Lower lobe of right lung (tissue), 2 donors: ENCODE results near the gene GNB4. TPM values are rescaled to one million over a fixed set of nuclear protein-coding genes. Genes with fewer than 3 reads are reported as not detected.

ENCODE experiments used
- ATAC-seq, 2 donors: fragments of 200-7000 bp; cut with Tn5 transposase; one replicate each; pipeline ENCODE4 v1.9.1; 2020 to 2022; ENCODE audit warnings: mild to moderate bottlenecking in 2 of 2, moderate library complexity in 2 of 2
- DNase-seq: peaks from one replicate; pipeline ENCODE4 v3.0.0-alpha.2; 2020
- H3K27ac ChIP-seq: fragments of 200-600 bp; one replicate; pipeline ENCODE4 v1.8.0; 2022
- H3K27me3 ChIP-seq: fragments of 200-600 bp; one replicate; pipeline ENCODE4 v1.8.0; 2022; ENCODE audit warnings: low read depth
- H3K36me3 ChIP-seq: fragments of 200-600 bp; one replicate; pipeline ENCODE4 v1.8.0; 2022; ENCODE audit warnings: mild to moderate bottlenecking
- H3K4me1 ChIP-seq: fragments of 200-600 bp; one replicate; pipeline ENCODE4 v1.8.0; 2022
- H3K4me3 ChIP-seq: fragments of 200-600 bp; one replicate; pipeline ENCODE4 v1.8.0; 2022; ENCODE audit warnings: mild to moderate bottlenecking
- H3K9me3 ChIP-seq: fragments of 200-600 bp; one replicate; pipeline ENCODE4 v1.8.0; 2022
- intact Hi-C: fragments of 100-400 bp; cut with DNase I; formaldehyde crosslinking; loops from one replicate; pipeline ENCODE4 v1.11.0; 2022
- total RNA-seq: library from RNA; stranded (reverse); fragmentation: NEBNext Ultra II Directional; extraction: Animal tissue kit (Norgen Biotek cat#: 25700); gene quantifications from one replicate; pipeline ENCODE4 v1.2.1, GENCODE V29; 2021
- TF ChIP-seq, protein P1 (sequence below): fragments of 200-600 bp; IDR thresholded peaks from one replicate; pipeline ENCODE4 v1.8.0; 2022; ENCODE audit warnings: antibody characterized with exemption, mild to moderate bottlenecking
- donor health status: DM: no; HTN: yes; CAD: no; lungs with severe emphysema.

The GNB4 gene
- total RNA-seq, 1 donor from 2014 or later: 60.5 TPM

DNA sequence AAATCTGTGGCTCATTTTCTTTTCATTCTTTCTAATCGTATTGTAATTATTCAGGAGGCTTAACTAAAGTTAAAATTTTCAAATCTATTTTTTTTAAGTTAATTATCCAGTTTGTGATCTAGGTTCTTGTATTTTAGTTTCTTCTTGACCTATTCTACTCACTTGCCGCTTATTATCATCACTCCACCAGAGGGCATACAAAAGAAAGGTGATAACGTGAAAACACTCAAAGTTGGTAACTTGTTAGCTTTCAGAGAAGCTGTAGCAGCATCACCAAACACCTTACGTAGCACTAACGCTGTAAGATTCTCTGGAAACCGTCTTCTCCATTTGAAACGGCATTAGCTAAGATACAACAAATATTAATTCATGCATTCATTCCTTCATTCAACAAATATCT is 4.8 kb downstream of the GNB4 start:
- no peaks in the 10 kb centered on the region for H3K36me3 ChIP-seq

DNA sequence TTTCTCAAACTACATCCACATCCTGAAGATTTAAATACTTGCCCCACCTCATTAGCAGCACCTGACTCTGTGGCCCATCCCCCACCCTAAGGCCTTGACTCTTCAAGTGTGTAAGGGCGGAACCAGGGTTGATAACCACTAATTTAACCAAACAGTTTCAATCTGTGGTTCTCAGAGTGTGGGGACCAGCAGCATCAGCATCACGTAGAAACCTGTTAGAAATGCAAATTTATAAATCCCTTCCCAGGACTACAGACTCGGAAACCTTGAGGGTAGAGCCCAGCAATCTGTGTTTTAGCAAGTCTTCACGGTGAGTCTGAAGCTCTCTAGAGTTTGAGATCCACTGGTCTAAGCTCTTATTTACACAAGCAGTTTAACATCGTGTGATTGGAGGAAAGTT is 12.4 kb downstream of the GNB4 start:
- no peak overlapping the region for H3K4me3 ChIP-seq
- H3K27ac ChIP-seq: no peak overlapping the region
- intact Hi-C loops: no loop called here
- H3K4me1 ChIP-seq: peaks cover 44% of the 10 kb centered on the region
- TF ChIP-seq, protein P1, sequence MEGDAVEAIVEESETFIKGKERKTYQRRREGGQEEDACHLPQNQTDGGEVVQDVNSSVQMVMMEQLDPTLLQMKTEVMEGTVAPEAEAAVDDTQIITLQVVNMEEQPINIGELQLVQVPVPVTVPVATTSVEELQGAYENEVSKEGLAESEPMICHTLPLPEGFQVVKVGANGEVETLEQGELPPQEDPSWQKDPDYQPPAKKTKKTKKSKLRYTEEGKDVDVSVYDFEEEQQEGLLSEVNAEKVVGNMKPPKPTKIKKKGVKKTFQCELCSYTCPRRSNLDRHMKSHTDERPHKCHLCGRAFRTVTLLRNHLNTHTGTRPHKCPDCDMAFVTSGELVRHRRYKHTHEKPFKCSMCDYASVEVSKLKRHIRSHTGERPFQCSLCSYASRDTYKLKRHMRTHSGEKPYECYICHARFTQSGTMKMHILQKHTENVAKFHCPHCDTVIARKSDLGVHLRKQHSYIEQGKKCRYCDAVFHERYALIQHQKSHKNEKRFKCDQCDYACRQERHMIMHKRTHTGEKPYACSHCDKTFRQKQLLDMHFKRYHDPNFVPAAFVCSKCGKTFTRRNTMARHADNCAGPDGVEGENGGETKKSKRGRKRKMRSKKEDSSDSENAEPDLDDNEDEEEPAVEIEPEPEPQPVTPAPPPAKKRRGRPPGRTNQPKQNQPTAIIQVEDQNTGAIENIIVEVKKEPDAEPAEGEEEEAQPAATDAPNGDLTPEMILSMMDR: no peak
- no peaks in the 10 kb centered on the region for H3K27me3 ChIP-seq
- ATAC-seq: no peak
- no peaks in the 10 kb centered on the region for H3K9me3 ChIP-seq
- DNase-seq: no peak
- no peaks in the 10 kb centered on the region for H3K36me3 ChIP-seq

More for the DNA sequence above, 4.8 kb downstream of the GNB4 start:
- no peaks in the 10 kb centered on the region for H3K27me3 ChIP-seq
- no peak overlapping the region for H3K27ac ChIP-seq
- intact Hi-C loops: loop anchor here (10.0 kb wide), 1 partner anchor 108 kb away; no protein-coding TSS in a partner anchor
- no peaks in the 10 kb centered on the region for H3K9me3 ChIP-seq
- no peak for DNase-seq
- ATAC-seq: no peak
- no peak overlapping the region for H3K4me3 ChIP-seq
- TF ChIP-seq, protein P1: peak; percentile 25
- H3K4me1 ChIP-seq: peaks cover 31% of the 10 kb centered on the region

DNA sequence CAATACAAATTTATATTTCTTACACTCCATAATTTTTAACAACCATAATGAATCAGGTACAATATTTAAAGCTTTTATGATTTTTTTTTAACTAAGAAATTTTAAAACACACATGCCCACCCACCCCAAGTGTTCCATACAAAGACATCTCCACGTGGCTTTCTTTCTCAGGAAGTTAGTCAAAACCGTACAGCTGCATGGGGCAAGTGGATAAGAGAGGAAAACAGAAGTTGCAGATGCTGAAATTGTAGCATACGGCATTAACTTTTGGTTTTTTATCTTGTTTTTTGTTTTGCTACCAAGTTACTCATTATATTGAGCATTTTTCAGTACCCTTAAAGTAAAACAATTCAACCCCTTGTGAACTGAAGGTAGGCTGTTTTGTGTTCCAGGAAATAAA is 14.8 kb downstream of the GNB4 start:
- Histone ChIP-seq H3K36me3 (no peaks in the 10 kb centered on the region), H3K9me3 (no peaks in the 10 kb centered on the region), H3K4me3 (no peak overlapping the region), H3K27me3 (no peaks in the 10 kb centered on the region), H3K4me1 (peaks cover 67% of the 10 kb centered on the region), H3K27ac (peak overlapping the region; percentile 13)
- TF ChIP-seq, protein P1: no peak
- DNase-seq (no peak), ATAC-seq (no peak)
- intact Hi-C loops: no loop called here

DNA sequence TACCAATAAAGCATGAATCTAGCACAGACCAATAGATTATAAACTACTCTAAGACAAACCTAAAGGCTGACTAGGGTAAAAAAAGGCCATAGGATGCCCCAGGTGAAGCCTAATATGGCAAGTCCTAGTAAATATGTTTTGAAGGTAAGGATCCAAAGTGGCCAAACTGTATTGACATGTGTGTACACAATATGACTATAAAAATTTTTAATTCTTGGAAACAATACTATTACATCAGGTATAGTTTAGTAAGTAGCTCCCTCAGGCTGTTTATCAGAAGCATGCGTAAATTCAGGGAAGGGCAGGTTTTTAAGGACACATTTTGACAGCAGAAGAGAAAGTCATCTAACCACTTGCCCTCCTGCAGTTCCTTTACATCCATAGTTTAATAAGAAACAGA is 18.8 kb downstream of the GNB4 start:
- Histone ChIP-seq H3K9me3 (no peaks in the 10 kb centered on the region), H3K27me3 (no peaks in the 10 kb centered on the region), H3K36me3 (no peaks in the 10 kb centered on the region), H3K4me3 (no peak overlapping the region), H3K27ac (no peak overlapping the region), H3K4me1 (peaks cover 66% of the 10 kb centered on the region)
- ATAC-seq (no peak), DNase-seq (no peak)
- intact Hi-C loops: no loop called here
- TF ChIP-seq, protein P1: no peak

DNA sequence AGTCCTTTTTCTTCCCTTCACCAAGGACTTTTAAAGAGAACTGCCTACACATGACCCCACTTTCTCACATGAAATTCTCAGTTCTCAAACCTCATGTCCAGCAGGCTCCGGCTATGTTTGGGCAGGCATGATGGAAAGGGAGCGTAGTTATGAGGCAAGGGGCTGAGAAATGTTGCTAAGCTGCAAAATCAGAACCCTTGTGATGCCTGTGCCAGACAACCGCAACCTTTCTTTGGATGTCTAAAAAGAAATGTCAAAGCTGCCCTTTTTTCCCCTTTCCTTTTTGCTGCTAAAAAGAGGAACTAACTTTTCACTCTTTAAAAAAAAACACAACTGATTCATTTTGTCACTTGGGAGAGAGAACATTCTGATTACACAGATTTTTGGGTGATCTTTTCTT is 19.2 kb downstream of the GNB4 start:
- Histone ChIP-seq H3K4me3 (no peak overlapping the region), H3K4me1 (peaks cover 68% of the 10 kb centered on the region), H3K36me3 (no peaks in the 10 kb centered on the region), H3K27me3 (no peaks in the 10 kb centered on the region), H3K27ac (no peak overlapping the region), H3K9me3 (no peaks in the 10 kb centered on the region)
- intact Hi-C loops: no loop called here
- TF ChIP-seq, protein P1: no peak
- ATAC-seq: peak; percentile 51 to 75
- DNase-seq: no peak
